GM12873 (cell line): ENCODE results near the gene ATG10.

Experiments
- CTCF ChIP-seq: IDR thresholded peaks from 2 replicates; pipeline ENCODE4 v1.5.1; 2012; ENCODE audit warnings: low read depth, mild to moderate bottlenecking, moderate library complexity, low read length, control low read depth; ENCODE audit not compliant: insufficient read depth; ENCODE audit errors: missing control alignments

The ATG10 gene

GRCh38 chr5:82257729-82258128, 285.9 kb downstream of the ATG10 start:
- no peak for TF ChIP-seq CTCF

DNA sequence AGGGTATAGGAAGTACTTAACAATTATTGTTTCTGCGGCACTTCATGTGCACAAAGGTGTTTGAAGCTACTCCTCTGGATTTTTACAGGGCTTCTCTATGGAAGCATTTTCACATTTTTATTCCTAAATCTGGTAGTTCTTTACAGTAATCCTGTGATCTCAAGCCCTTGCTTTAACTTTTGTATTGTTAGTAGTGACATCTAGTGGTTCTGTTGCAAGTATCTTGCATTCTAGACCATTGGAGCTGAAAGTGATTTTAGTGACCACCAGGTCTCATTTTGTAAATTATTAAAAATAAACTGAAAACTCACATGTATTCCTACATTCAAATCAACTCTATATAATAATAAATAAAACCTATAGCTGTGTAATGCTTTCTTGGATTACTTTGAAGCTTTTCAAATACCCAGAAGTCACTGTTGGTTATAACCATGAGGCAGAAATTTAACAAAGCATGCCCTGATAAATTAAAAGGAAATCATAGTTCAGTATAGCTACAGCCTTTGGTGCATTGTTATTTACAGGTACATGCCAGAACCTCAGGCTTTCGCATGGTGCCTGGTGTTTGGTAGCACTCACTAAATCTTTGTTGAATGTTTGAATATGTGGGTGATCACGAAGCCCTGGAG, 287.5 kb downstream of the ATG10 start:
- peak; percentile 44 for TF ChIP-seq CTCF

DNA sequence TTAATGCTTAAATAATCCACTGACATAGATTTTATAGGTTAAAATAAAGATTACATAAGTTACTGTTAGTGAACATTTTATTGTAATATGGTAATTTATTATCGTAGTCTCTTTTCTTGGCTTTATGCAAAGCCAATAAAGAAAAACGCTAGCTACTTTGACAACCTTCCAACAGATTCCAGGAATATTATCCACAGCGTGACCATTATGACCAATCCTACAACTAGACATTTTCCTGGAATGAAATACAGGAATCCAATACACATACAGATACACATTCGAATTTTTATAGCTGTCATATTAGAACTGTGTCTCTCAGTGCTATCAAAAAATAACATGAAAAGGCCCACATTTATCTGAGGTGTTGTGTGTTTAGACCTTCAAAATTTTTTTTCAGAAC, 293.2 kb downstream of the ATG10 start:
- no peak for TF ChIP-seq CTCF

- no peak for TF ChIP-seq CTCF
These were observed 302.8 kb downstream of the ATG10 start for GRCh38 chr5:82274343-82275211.

DNA sequence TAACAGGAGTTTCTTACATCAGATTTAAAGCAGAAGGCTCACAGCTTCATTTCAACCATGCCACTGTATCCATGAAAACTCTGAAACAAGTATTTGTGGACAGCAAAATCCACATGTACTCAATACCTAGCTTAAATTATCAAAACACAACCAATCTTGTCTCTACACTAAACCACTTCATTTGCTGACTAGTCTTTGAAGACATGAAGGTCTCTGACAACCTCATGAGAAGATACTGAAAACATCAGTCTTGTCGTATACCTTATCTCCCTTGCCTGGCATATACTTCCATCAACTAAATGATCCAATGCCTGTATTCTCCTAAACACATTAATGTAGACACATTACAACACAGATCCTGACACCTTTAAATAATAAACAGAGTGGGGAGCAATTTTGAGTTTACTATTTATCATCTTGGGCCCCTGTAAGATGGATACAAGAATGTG, 303.4 kb downstream of the ATG10 start:
- no peak for TF ChIP-seq CTCF

DNA sequence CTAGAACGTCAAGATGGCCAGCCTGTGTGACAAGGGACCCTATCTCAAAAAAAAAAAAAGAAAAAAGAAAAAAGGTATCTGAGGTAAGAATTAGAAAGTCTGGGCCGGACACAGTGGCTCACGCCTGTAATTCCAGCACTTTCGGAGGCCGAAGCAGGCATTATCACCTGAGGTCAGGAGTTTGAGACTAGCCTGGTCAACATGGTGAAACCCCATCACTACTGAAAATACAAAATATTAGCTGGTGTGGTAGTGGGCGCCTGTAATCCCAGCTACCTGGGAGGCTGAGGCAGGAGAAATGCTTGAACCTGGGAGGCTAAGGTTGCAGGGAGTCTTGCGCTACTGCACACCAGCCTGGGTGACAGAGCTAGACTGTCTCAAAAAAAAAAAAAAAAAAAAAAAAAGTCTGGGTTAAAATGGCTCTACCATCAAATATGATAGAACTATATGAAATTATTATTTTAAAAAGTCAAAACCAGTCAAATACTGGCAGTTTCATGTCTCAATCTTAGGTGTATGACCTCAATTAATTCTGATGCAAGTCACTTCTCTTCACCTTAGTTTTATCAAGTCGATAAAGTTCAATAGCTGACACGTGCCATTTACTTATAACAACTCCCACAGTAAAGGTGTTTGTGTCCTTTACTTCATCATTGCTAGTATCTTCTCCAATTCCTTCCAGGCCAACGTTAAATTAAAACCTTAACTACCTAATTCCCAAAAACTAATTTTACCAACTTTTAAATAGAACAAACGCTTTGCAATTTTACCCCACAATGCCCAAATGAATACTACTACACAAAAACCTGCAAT, 305.2 kb downstream of the ATG10 start:
- TF ChIP-seq CTCF, result no peak

DNA sequence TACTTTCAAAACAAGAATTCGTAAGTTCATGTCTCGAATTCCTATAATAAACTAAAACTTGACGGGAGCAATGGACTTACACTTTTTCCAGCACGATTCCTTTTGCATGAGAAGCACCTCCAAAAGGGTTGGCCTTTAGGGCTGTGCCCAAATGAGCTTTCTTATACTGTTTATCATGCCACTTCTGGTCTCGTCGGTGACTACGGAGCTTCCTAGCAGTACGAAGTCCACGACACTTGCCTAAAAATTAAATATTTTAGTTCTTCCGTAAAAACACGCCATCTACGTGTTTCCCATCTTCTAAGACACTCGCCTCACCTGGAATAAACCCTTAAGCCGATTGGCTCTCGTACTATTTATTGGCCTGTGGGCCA, 305.8 kb downstream of the ATG10 start:
- no peak for TF ChIP-seq CTCF
